GM18870 (cell line): ENCODE measurements around the gene HSF4.

Experiments used
- ATAC-seq: cut with Tn5 transposase; IDR thresholded peaks from one replicate; pipeline ENCODE4 v1.9.1; 2021; ENCODE audit warnings: moderate library complexity; ENCODE audit not compliant: unreplicated experiment

HSF4 gene

DNA sequence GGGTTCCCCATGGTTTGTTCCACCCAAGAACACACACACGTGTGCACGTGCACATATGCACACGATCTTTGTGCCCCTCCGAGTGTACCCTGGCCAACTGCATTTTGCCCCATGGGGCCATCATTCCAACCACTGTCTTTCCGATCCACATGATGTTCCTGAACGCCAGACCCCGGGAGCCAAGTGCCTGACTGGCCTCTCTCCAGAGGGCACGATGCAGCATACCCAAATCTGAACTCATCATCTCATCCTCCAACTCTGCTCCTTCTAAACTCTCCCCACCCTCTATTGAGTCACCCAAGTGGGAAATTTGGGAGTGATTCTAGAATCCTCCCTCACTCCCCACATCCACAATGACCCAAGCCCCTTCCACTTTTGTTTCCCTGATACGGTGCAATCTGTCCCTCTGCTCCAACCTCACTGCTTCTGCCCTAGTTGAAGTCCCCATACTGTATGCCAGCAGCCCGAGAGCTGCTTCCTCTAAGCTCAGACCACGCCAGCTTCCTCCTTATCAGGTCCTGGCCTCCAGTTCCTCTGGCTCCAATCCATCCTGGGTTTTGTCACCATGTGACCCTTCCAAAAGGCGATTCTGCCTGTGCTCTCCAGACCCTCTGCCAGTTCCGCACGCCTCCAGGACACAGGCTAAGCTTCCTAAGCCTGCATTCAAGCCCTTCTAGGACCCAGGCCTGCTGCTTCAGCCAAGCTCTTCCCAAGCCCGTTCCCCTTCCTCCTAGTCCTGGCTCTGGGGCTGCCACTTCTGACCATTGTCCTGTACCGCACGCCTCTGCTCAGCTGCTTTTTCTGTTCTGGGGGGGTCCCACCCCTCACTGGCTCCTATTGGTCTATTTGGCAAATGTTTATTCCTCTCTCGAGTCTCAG lies 52.3 kb downstream of the HSF4 start:
- ATAC-seq, result no peak
